Pancreas (tissue), 10 donors: ENCODE data around the gene EOLA1. TPM values are rescaled to one million over a fixed set of nuclear protein-coding genes. Genes with fewer than 3 reads are reported as not detected.
"Not testable (repeated sequence)": the region's sequence is repeated elsewhere in the genome, so short reads cannot be mapped to it uniquely, and the experiment has no call there.

Experiments used
- ATAC-seq, 4 donors: fragments of 200-7000 bp; cut with Tn5 transposase; one replicate each; pipeline versions ENCODE4 v1.8.0 to v1.9.1; 2020; ENCODE audit warnings: mild to moderate bottlenecking in 4 of 4, moderate library complexity in 4 of 4
- DNase-seq, 6 donors: peaks; one replicate each; pipeline ENCODE4 v3.0.0-alpha.2; 2020
- FAIRE-seq: peaks from 2 replicates; lab custom pipeline; 2012; peaks lifted over from hg19 to GRCh38; lab: Jason Lieb, UNC
- H3K27ac ChIP-seq, 4 donors: fragments of 200-600 bp; sonication (generic); 1 replicate in 3 of 4; 2 replicates in 1 of 4; pipeline versions ENCODE4 v1.5.0 to v1.8.0; 2020
- H3K27me3 ChIP-seq, 4 donors: fragments of 200-600 bp; one replicate each; pipeline ENCODE4 v1.8.0; 2021
- H3K36me3 ChIP-seq, 3 donors: fragments of 200-600 bp; sonication (generic) in 1 of 3; one replicate each; pipeline versions ENCODE4 v1.5.0 to v1.8.0; 2020 to 2021
- H3K4me1 ChIP-seq, 3 donors: fragments of 200-600 bp; one replicate each; pipeline ENCODE4 v1.8.0; 2021
- H3K4me3 ChIP-seq, 4 donors: fragments of 200-600 bp; sonication (generic) in 2 of 4; one replicate each; pipeline versions ENCODE4 v1.5.0 to v1.8.0; 2020 to 2021
- H3K9me3 ChIP-seq, 4 donors: fragments of 200-600 bp; one replicate each; pipeline ENCODE4 v1.8.0; 2021
- WGBS, 2 donors: extraction: QIAGEN DNeasy Blood & Tissue Kit; methylation state at CpG; one replicate each; pipeline ENCODE4 v1.1.7; 2013; 5-methylcytosine and 5-hydroxymethylcytosine counted together
- intact Hi-C, 3 donors: fragments of 100-400 bp; cut with DNase I; formaldehyde crosslinking; loops; one replicate each; pipeline versions ENCODE4 v1.11.1 to v1.14.2; 2022
- polyA plus RNA-seq, 2 donors: library from polyadenylated mRNA; stranded (reverse); fragments of 200-250 nt; gene quantifications; one replicate each; pipeline ENCODE4 v1.2.3, GENCODE V29; 2013
- total RNA-seq, 6 donors: library from RNA; stranded (reverse); fragmentation: NEBNext Ultra II Directional in 4 of 6; extraction: Animal tissue kit (Norgen Biotek cat#: 25700) in 4 of 6; gene quantifications; one replicate each; pipeline versions ENCODE4 v1.2.1 to v1.2.4, GENCODE V29; 2021 to 2023
- donor health status: healthy with polysubstance abuse.
- donor health status: DM: no; HTN: no; CAD: no; lungs with moderate emphysema.
- donor health status: DM: no; HTN: no; CAD: no.
- donor health status: control.
- donor health status: control.
- donor health status: Bipolar disorder and iron deficiency.
- donor health status: DM: yes; HTN: yes; CAD: no.
- donor health status: DM: no; HTN: no; CAD: no.
- donor health status: DM: no; HTN: no; CAD: no.
- donor health status: DM: yes; HTN: yes; CAD: no.

Gene EOLA1
- total and polyA plus RNA-seq, 8 donors = 11.0 to 19.1 (median 11.7) TPM

DNA sequence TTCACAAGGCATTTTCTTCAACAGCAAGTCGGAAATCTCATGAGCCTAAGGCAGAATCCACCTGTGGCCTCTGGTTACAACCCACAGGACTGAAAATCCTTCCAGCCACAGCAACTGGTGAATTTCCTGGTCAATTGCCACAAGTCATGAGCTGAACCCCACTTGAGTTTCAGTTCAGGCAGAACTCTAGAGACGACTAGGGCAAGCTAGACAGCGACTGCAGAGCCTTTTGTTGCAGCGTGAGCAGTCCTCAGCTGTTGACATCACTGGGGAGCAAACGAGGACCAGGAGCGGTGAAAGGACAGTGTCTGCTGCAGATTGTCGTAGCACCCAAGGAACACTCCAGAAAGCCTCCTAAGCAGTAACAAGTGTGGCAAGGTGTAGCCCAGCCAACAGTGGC lies 55.1 kb downstream of the EOLA1 start:
- ATAC-seq, H3K36me3 ChIP-seq, DNase-seq, H3K27ac ChIP-seq, FAIRE-seq, H3K4me1 ChIP-seq, H3K9me3 ChIP-seq, intact Hi-C loops, H3K27me3 ChIP-seq, H3K4me3 ChIP-seq: not testable (repeated sequence)
- WGBS, 2 donors = no CpG with 5 or more reads among the region's 7 CpGs

Other genes starting within 250 kb of the EOLA1 start
- gene IDS, start 35.7 kb upstream of the EOLA1 start, total RNA-seq = 10 to 100 TPM; 15.7 to 36.6 (median 25.5) TPM
- gene IDS, start 35.7 kb upstream of the EOLA1 start, polyA plus RNA-seq = 10 to 100 TPM; 16.6 to 50.2 TPM
- not detected for gene HSFX3, start 8.9 kb downstream of the EOLA1 start, total RNA-seq
- not detected for gene HSFX3, start 8.9 kb downstream of the EOLA1 start, polyA plus RNA-seq
- not detected for gene MAGEA9B, start 46.4 kb downstream of the EOLA1 start, total RNA-seq
- gene MAGEA9B, start 46.4 kb downstream of the EOLA1 start, polyA plus RNA-seq = not detected
- under 1 TPM in 3 of 6 donors, not detected in 3; 0.16 to 0.31 (median 0.17) TPM for gene HSFX2, start 54.3 kb downstream of the EOLA1 start, total RNA-seq
- 1 to 10 TPM in 1 of 2 donors, under 1 TPM in 1; 0.77 to 1.3 TPM for gene HSFX2, start 54.3 kb downstream of the EOLA1 start, polyA plus RNA-seq
- 10 to 100 TPM in 2 of 6 donors, 1 to 10 TPM in 4; 5.1 to 13.7 (median 9.0) TPM for gene TMEM185A, start 90.8 kb downstream of the EOLA1 start, total RNA-seq
- 1 to 10 TPM; 6.2 to 9.8 TPM for gene TMEM185A, start 90.8 kb downstream of the EOLA1 start, polyA plus RNA-seq
- not detected for gene MAGEA11, start 171.0 kb downstream of the EOLA1 start, total RNA-seq
- not detected for gene MAGEA11, start 171.0 kb downstream of the EOLA1 start, polyA plus RNA-seq
- gene HSFX1, start 233.1 kb downstream of the EOLA1 start, total RNA-seq = 1 to 10 TPM in 1 of 6 donors, under 1 TPM in 5; 0.25 to 1.2 (median 0.58) TPM
- gene HSFX1, start 233.1 kb downstream of the EOLA1 start, polyA plus RNA-seq = under 1 TPM; 0.38 to 0.68 TPM
- gene MAGEA9, start 240.9 kb downstream of the EOLA1 start, total RNA-seq = not detected
- gene MAGEA9, start 240.9 kb downstream of the EOLA1 start, polyA plus RNA-seq = not detected